ENCODE results near the gene FBLN2. TPM values are rescaled to one million over a fixed set of nuclear protein-coding genes. Genes with fewer than 3 reads are reported as not detected.

FBLN2 gene
- total RNA-seq, 1 experiment from 2014 or later, result 0.05 TPM

DNA sequence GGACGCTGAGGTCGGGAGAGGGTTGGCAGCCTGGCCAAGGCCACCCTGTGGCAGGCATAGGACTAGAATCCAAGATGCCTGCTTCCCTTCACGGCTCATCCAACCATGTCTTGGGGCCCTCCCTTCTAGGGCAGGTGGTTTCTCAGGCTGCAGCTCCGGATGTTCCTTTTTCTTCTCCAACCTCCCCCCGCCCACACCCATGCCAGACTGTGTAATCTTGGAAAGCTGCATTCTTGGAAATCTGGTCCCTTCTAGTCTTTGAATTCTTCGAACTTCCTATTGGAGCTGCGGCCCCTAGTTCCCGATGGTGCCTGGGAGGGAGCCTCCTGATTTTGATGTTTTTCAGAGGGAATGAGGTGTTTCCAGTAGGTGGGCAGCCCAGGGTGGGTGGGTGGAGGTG, 109.8 kb downstream of the FBLN2 start:
- DNase-seq (ENCODE audit: low read depth), result no peak

DNA sequence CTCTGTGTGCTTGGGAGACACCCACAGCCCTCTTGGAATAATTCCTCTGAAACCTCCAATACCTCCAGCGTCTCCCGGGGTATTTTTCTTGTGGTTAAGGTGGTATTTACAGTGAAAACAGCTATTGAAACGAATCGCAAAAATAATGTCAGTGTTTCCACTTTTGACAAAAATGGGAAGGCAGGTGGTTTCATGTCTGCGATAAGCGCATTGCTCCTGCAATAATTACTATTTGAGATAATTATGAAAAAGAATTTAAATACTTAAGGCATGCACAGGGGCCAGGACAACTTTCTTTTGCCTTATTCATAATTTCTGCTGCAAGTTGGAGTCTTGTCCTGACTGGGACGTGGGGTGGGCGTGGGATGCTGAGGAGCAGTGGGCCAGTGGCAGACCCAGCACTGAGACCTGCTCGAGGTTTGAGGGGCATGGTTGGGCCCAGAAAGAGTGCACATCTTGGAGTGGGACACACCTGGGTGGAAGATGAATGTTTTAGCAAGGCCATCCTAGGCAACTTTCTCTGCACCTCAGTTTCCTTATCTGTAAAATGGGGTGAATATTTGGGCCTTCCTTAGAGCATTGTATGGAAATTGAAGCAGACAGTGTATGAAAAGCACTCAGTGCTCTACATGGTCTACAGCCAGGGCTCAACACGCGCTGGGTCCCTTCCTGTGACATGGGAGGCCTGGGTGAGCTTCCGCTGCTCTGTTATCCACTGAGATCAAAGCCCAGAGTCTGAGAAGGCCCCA, 110.5 kb downstream of the FBLN2 start:
- DNase-seq (ENCODE audit: low read depth), result no peak

DNA sequence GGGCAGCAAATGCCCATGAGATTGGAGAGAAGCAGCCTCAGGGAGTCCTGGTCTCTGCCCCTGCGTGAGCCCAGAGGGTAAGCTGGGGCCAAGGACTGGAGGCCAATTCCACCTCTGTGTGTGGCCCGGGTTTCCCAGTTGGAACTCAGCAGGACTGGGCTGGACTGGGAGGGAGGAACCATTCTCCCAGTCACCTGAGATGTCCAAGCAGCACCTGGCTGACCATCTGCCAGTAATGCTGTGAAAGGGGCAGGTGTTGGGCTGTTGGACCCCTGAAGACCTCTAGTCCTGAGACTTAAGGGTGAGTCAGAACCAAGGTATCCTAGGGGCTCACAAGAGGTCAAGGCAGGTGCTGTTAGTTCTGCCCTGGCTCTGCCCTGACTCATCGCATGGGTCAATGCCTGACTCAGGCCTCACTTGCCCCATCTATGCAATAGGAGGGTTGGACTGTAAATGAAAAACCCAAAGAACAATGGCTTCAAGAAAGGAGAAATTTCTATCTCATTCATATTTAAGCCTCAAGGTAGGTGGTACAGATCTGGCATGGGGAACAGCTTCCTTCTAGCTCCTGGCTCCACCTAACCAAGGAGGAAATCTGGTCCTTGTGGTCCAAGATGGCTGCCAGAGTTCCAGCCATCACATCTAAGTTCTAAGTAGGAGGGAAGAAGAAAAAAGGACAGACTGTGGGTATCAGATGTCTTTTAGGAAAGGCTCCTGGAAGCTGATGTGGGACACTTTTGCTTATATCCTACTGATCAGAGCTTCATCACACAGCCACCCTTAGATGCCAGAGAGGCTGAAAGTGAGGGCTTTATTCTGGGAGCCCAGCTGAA, 111.3 kb downstream of the FBLN2 start:
- DNase-seq (ENCODE audit: low read depth), result no peak

DNA sequence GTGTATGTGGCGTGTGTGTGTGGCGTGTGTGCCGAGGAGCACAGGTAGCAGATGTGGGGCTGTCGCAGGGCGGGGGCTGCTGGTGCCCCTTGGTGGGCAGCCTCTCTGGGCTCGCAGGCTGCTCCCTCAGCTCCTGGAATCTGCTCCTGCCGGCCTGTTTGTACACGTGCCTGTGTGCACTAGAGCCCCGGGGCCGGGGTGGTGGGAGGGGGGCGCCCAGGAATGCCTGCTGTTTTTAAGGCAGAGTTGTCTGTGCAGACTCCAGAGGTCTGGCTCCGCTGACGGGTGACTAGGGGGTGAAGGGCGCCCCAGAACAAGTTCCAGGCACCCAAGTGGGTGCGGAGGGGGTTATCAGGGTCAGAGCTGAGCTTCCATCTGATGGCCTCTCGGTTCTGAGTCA, 112.2 kb downstream of the FBLN2 start:
- no peak for DNase-seq (ENCODE audit: low read depth)

DNA sequence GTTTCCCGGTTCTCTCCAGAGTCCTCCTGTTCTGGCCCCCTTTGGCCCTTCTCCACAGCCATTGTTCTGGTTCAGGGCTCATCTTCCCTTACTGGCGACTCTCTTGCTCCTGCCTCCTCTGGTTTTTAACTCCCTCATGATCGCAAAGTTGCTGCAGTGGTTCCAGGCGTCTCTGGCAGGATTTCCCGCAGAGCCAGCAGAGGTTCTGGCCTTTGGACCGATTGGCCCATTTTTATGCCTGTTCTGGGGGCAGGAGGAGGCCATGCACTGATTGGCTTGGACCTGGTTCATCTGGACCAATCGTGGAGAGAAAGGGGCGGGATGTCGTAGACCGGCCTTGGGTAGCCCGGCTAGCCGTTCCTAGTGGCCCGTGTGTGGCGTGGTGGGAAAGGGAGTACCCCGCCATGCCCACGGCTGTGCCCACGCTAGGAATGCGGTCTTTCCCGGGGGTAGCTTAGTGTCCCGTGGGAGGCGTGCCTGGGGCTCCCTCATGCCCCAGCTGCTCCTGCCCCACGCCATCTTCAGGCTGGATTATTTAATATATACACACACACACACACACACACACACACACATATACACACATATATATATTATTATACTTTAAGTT, 113.4 kb downstream of the FBLN2 start:
- DNase-seq (ENCODE audit: low read depth), result no peak

- DNase-seq (ENCODE audit: low read depth), result no peak
These were observed 115.0 kb downstream of the FBLN2 start for GRCh38 chr3:13663781-13664535.

GRCh38 chr3:13665582-13666226, 116.8 kb downstream of the FBLN2 start:
- no peak for DNase-seq (ENCODE audit: low read depth)

GRCh38 chr3:13666227-13666619, 117.3 kb downstream of the FBLN2 start:
- DNase-seq (ENCODE audit: low read depth), result no peak

GRCh38 chr3:13666781-13667709, 118.1 kb downstream of the FBLN2 start:
- DNase-seq (ENCODE audit: low read depth), result no peak

DNA sequence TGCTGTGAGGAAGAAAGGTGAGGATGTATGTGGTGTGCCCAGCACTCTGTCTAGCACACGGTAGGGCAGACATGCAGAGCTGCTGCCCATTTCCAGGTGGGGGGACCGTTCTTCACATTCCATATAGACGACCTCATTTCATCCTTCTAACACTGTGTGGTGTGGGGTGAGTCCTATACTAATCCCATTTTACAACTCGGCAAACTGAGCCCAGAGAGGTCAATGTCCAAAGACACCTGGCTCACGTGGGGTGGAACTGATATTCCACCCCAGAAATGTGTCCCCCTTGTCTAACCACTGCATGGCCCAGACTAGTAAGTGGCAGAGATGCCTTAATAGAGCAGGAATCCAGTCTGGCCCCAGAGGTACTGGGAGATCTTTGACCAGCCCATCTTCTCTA, 119.2 kb downstream of the FBLN2 start:
- DNase-seq (ENCODE audit: low read depth), result no peak

- no peak for DNase-seq (ENCODE audit: low read depth)
These were observed 120.5 kb downstream of the FBLN2 start for GRCh38 chr3:13669457-13669856.

DNA sequence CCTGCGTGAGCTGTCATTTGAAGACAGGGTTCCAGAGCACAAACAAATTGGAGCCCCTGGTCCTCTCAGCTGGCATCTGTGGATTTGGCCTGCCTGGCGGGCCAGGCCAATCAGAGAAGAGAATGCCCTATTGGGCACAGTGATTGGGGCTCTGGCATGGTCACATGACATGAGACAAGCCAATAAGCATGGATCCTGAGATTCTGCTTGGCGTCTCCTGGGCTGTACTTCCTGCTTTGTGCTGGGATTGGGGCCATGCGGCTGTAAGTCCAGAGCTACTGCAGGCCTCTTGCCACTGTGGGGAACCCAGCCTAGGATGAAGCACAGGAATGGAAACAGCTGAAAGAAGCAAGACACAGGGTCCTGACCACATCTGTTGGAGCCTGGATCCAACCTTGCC, 121.4 kb downstream of the FBLN2 start:
- no peak for DNase-seq (ENCODE audit: low read depth)

DNA sequence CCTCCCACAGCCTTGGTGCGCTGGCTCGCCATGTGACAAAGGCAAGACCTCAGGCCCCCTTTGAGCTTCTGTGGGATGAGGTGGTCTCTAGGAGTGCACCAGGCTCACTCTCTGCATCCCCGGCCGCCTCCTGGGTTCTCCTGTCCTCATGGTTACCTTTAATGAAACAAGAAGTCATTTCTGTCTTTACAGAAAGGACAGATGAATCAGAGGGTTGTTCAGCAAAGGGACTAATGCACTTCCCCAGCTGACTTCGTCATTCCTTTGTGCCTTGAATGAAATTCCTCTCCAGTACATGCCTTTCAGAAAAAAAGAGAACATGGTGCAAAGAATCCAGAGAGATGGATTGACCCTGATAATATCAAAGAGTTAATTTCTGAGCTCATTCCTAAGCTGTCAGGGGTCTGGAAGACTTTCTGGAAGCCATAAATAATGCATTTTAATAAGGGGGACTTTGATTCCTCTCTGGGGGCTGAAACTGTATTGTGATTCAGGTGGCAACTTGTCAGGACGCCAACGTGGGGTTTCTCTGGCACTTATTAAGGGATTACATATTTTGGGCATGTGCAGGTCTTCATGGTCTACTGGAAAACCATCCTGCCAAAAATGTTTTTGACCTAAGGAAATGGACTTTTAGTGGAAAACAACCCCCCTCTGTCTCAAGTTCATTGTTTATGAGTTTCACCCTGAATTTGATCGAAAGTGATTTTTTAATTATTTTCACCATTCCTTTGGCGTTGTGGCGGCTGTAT, 122.7 kb downstream of the FBLN2 start:
- no peak for DNase-seq (ENCODE audit: low read depth)

- no peak for DNase-seq (ENCODE audit: low read depth)
These were observed 124.3 kb downstream of the FBLN2 start for GRCh38 chr3:13673207-13673606.

DNA sequence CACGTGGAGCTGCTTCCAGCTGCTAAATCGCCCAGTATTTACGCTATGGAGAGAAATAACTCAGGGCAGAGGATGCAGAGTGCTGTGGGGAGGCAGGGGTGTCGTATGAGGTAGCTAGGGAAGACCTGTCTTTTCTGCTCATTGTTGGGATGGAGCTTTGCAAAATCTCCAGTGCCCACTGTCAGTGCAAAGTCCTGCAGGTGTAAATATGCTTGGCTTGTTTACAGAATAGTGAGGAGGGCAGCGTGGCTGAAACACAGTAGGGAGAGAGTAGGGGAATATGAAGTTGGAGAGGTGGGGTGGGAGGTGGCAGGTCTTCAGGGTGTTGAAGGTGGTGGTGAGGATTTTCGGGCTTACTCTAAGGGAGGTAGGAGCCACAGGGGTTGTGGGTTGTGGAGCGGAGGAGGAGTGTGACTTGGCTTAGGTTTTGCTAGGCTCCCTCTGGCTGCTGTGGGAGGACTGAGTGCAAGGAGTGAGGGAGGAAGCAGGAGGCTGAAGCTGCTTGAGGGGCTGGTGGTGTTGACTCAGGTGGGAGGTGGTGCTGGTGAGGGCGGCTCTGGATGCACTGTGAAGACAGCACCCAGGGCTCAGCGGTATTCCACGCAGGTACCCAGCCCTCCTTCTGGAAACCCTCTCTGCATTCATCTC, 125.7 kb downstream of the FBLN2 start:
- DNase-seq (ENCODE audit: low read depth), result no peak

GRCh38 chr3:13676356-13677017, 127.6 kb downstream of the FBLN2 start:
- no peak for DNase-seq (ENCODE audit: low read depth)

DNA sequence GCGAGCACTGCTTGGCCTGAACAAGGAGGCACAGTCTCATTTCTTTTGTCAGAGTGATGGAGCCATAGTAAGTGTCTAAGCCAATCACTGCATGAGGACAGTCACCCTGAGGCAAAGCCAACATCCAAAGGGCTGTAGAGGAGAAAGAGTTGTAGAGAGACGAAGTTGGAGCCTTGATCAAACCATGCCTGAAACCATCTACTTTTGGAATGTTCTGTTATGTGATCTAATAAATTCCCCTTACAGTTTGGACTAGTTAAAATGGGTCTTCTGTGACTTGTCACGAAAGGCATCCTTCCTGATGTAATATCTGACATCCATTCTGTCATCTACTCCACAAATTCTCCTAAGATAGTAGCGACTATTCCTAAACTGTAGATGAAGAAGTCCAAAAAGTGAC, 128.3 kb downstream of the FBLN2 start:
- no peak for DNase-seq (ENCODE audit: low read depth)

GRCh38 chr3:13681931-13682330, 133.0 kb downstream of the FBLN2 start:
- DNase-seq (ENCODE audit: low read depth), result no peak

All from HT1080 (cell line).